ENCODE results near the gene TUBGCP2.

Gene TUBGCP2

DNA sequence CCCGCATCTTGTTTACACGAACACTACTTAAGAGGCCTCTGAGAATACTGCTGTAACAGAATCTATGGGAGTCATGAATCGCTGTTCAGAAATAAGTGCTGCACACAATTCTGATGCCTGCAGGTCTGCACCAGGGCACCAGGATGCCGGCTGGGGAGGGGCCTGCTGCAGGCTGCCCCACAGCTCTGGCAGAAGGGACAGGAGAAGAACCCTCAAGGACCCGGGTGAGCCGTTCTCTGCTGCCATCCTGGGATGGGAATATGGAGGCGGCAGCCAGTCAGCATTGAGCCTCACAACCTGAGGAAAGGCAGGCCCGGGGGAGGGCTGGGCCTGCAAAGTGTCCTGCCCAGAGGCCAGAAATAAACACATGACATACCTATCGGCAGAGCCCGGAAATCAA, 11.2 kb downstream of the TUBGCP2 start:
- H3K36me3 ChIP-seq (ENCODE audit: insufficient read depth, low read length), result peaks cover 85% of the 10 kb centered on the region

DNA sequence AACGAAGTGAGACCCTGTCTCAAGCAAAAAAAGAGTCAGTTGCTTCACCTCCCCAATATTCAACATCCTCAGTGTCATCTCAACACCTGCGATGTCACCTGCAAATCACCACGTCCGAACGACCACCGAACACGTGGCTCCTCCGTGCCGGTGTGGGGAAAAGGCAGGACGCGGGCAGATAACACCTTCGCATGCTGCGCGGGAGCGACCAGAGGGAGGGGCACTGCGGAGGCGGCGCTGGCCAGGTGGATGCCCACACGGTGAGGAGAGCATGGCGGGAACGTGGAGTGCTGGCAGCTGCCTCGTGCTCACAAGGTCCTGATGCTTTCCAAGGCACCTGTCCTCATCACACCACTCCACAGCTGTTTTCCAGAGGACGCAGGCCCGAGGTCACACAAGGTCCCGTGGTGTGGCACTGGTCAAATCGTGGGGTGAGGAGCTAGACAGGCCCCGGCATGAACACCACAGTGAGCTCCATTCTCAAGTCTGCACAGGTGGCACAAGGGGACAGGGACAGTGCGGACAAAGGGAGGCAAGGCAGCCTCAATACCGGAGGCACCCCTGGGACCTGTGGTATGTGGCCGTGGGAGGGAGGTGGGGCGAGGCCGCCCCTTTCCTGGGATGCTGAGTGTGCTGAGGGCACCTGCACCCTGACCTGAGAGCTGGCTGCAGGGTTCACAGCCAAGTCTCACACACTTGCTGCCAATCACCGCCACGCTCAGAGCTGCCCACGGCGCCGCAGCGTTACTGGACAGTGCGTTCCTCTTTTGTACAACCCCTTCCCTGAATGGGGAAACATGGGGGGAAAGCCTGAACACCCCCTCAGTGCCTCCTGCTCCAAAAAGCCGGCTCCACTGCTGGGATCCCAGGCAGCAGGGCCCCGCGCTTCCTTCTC, 13.0 kb downstream of the TUBGCP2 start:
- H3K9ac ChIP-seq (ENCODE audit: low read depth, low read length), result no peak overlapping the region
- H3K36me3 ChIP-seq (ENCODE audit: insufficient read depth, low read length), result peaks cover 81% of the 10 kb centered on the region
- H3K4me3 ChIP-seq (ENCODE audit: low read length), result no peak overlapping the region
- 96% methylated on average over 42 of the region's 42 CpGs for WGBS
- H3K4me1 ChIP-seq (ENCODE audit: insufficient read depth, low read length), result no peaks in the 10 kb centered on the region
- H3K9me3 ChIP-seq (ENCODE audit: insufficient read depth, low read depth, low read length), result no peaks in the 10 kb centered on the region
- no peak overlapping the region for H3K27ac ChIP-seq (ENCODE audit: low read depth, low read length)
- H3K27me3 ChIP-seq (ENCODE audit: insufficient read depth, low read length), result no peaks in the 10 kb centered on the region

More for the DNA sequence above, 11.2 kb downstream of the TUBGCP2 start:
- 96% methylated on average over 10 of the region's 10 CpGs for WGBS
- Histone ChIP-seq H3K27me3 (ENCODE audit: insufficient read depth, low read length) (no peaks in the 10 kb centered on the region), H3K9me3 (ENCODE audit: insufficient read depth, low read depth, low read length) (no peaks in the 10 kb centered on the region), H3K27ac (ENCODE audit: low read depth, low read length) (no peak overlapping the region), H3K4me3 (ENCODE audit: low read length) (no peak overlapping the region), H3K9ac (ENCODE audit: low read depth, low read length) (no peak overlapping the region), H3K4me1 (ENCODE audit: insufficient read depth, low read length) (no peaks in the 10 kb centered on the region)

DNA sequence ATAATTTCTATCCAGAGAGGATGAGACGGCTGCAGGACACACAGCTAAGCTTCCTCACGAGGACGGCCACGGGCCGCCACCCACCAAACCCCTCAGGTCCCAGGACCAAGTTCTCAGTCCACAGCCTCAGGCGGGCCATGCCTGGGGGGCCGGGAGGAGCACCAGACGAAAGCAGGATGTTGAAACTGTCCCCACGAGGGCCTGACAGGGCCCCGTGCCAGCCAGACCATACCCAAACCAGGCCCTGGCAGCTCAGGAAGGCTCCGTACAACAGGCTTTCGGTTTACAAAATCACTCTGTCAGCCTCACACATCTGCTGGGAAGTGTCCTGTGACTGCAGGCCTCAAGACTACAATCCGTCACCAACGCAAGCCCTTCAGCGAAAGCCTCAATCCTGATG, 14.5 kb downstream of the TUBGCP2 start:
- Histone ChIP-seq H3K9me3 (ENCODE audit: insufficient read depth, low read depth, low read length) (no peaks in the 10 kb centered on the region), H3K9ac (ENCODE audit: low read depth, low read length) (no peak overlapping the region), H3K27me3 (ENCODE audit: insufficient read depth, low read length) (no peaks in the 10 kb centered on the region), H3K27ac (ENCODE audit: low read depth, low read length) (no peak overlapping the region), H3K4me1 (ENCODE audit: insufficient read depth, low read length) (no peaks in the 10 kb centered on the region), H3K4me3 (ENCODE audit: low read length) (no peak overlapping the region), H3K36me3 (ENCODE audit: insufficient read depth, low read length) (peaks cover 82% of the 10 kb centered on the region)
- 96% methylated on average over 15 of the region's 15 CpGs for WGBS

DNA sequence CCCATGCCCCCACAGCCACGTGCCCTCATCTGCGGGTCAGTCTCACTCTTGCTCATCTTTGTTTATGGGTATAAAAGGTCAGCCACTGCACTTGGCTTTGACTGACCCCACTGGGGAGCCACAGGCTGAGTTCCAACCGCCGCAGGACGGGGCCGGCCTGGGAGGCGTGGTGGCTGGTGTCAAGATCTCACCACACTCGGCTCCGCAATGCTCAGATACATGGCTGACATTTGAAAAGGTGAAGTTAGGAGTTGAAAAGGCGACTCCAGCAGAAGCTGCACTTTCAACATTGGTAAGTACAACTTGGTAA, 14.9 kb downstream of the TUBGCP2 start:
- no peak overlapping the region for H3K4me3 ChIP-seq (ENCODE audit: low read length)
- H3K9ac ChIP-seq (ENCODE audit: low read depth, low read length), result no peak overlapping the region
- 95% methylated on average over 10 of the region's 10 CpGs for WGBS
- peaks cover 82% of the 10 kb centered on the region for H3K36me3 ChIP-seq (ENCODE audit: insufficient read depth, low read length)
- H3K9me3 ChIP-seq (ENCODE audit: insufficient read depth, low read depth, low read length), result no peaks in the 10 kb centered on the region
- no peak overlapping the region for H3K27ac ChIP-seq (ENCODE audit: low read depth, low read length)
- H3K27me3 ChIP-seq (ENCODE audit: insufficient read depth, low read length), result no peaks in the 10 kb centered on the region
- no peaks in the 10 kb centered on the region for H3K4me1 ChIP-seq (ENCODE audit: insufficient read depth, low read length)

DNA sequence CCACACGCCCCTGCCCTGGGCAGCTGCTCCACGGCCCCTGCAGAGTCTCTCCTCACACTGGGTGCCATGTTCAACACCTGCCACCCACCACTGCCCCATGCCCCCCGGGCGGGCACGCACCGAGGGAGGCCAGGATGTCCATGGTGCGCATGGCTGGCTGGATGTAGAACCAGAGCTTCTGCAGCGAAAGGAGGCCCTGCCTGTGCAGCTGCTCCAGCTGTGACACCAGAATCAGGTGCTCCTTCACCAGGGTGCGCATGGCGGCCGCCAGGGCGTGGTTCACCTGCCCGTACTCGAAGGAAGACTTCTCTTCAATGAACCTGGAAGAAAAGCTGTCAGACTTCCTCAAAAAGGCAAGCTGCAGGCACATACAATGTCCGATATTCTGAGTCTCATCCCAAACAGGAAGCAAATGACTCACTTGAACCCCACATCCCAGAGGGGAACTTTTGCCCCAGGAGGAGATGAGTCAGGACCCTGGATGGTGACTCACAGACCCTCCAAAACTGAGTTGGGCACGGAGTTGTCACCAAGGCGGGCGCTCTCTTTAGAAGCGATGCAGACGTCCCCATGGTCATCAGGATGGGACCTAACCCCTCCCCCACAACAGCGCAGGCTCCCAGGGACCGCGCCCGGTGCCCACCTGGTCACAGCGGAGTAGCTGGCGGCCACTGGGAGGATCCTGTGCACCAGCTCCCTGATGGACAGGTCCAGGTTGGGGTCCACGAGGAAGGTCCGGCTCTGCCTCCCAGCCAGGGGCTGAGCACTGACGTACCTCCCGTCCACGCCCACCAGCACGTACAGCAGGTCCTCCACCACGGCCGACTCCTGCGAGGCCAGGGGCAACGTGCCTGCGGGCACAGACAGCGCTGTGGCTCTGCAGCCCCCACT, 15.5 kb downstream of the TUBGCP2 start:
- Histone ChIP-seq H3K9me3 (ENCODE audit: insufficient read depth, low read depth, low read length) (no peaks in the 10 kb centered on the region), H3K36me3 (ENCODE audit: insufficient read depth, low read length) (peaks cover 82% of the 10 kb centered on the region), H3K4me3 (ENCODE audit: low read length) (no peak overlapping the region), H3K27ac (ENCODE audit: low read depth, low read length) (no peak overlapping the region), H3K27me3 (ENCODE audit: insufficient read depth, low read length) (no peaks in the 10 kb centered on the region), H3K4me1 (ENCODE audit: insufficient read depth, low read length) (no peaks in the 10 kb centered on the region), H3K9ac (ENCODE audit: low read depth, low read length) (no peak overlapping the region)
- WGBS, result 95% methylated on average over 38 of the region's 38 CpGs

DNA sequence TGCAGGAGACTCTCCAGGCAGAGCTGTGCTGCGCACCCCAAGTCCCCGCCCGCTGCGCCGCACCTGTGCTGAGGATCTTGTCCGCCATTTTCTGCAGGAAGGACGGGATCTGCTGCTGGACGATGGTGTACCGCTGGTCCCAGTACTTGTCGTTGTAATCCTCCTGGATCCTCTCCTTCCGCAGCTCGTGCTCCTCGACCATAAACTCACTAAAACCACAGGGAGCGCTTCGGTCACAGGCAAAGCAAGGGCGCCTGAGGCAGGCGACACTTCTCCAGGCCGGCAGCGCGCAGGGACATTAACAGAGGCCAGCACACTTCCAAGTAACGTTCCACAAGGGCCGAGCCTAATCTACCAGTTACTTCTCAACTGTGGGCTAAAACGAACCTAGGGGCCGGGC, 18.9 kb downstream of the TUBGCP2 start:
- Histone ChIP-seq H3K9ac (ENCODE audit: low read depth, low read length) (no peak overlapping the region), H3K36me3 (ENCODE audit: insufficient read depth, low read length) (peaks cover 75% of the 10 kb centered on the region), H3K27ac (ENCODE audit: low read depth, low read length) (no peak overlapping the region), H3K4me3 (ENCODE audit: low read length) (no peak overlapping the region), H3K9me3 (ENCODE audit: insufficient read depth, low read depth, low read length) (no peaks in the 10 kb centered on the region), H3K27me3 (ENCODE audit: insufficient read depth, low read length) (no peaks in the 10 kb centered on the region), H3K4me1 (ENCODE audit: insufficient read depth, low read length) (no peaks in the 10 kb centered on the region)
- WGBS, result 94% methylated on average over 24 of the region's 24 CpGs

DNA sequence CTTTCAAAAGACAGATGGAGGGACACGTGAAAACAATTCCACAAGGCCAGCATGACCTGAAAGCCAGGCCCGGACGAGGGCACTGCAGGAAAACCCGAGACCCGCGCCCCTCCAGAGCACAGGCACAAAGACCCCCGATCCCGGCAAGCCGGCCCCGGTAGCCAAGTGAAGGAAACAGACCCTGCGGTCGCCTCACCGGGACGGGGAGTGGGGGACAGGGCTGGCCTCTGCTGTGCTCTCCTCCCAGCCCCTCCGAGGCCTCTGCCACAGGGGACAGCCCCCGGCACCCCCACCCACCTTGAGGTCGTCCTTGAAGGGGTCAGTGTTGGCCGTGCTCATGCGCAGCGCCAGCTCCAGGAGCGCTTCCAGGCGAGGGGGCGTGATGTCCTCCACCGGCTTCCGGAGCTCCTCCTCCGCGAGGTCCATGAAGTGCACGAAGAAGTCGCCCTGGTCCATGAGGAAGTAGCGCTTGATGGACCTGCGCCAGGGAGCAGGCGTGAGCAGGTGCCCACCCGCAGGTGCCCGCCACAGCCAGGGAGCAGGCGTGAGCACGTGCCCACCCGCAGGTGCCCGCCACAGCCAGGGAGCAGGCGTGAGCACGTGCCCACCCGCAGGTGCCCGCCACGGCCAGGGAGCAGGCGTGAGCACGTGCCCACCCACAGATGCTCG, 20.7 kb downstream of the TUBGCP2 start:
- Histone ChIP-seq H3K9me3 (ENCODE audit: insufficient read depth, low read depth, low read length) (no peaks in the 10 kb centered on the region), H3K27me3 (ENCODE audit: insufficient read depth, low read length) (no peaks in the 10 kb centered on the region), H3K36me3 (ENCODE audit: insufficient read depth, low read length) (peaks cover 79% of the 10 kb centered on the region), H3K9ac (ENCODE audit: low read depth, low read length) (no peak overlapping the region), H3K27ac (ENCODE audit: low read depth, low read length) (no peak overlapping the region), H3K4me1 (ENCODE audit: insufficient read depth, low read length) (no peaks in the 10 kb centered on the region), H3K4me3 (ENCODE audit: low read length) (no peak overlapping the region)
- 94% methylated on average over 46 of the region's 46 CpGs for WGBS

DNA sequence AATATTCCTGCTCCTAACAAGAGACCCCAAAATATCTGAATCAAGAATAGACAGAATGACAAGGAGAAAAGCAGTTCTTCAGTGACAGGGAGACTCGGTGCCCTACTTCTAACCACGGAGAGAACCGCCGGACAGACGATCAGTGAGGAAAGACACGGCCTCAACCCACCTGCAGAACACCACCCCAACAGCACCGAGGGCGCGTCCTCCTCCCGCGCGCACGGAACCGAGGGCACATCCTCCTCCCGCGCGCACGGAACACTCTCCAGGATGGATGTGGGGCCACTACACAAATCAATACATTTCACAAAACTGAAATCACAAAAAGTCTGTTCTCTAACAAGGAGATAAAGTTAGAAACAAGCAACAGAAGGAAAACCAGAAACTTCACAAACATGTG, 22.3 kb downstream of the TUBGCP2 start:
- 92% methylated on average over 18 of the region's 18 CpGs for WGBS
- Histone ChIP-seq H3K9ac (ENCODE audit: low read depth, low read length) (no peak overlapping the region), H3K36me3 (ENCODE audit: insufficient read depth, low read length) (peaks cover 86% of the 10 kb centered on the region), H3K4me1 (ENCODE audit: insufficient read depth, low read length) (no peaks in the 10 kb centered on the region), H3K27me3 (ENCODE audit: insufficient read depth, low read length) (no peaks in the 10 kb centered on the region), H3K9me3 (ENCODE audit: insufficient read depth, low read depth, low read length) (no peaks in the 10 kb centered on the region), H3K27ac (ENCODE audit: low read depth, low read length) (no peak overlapping the region), H3K4me3 (ENCODE audit: low read length) (no peak overlapping the region)

DNA sequence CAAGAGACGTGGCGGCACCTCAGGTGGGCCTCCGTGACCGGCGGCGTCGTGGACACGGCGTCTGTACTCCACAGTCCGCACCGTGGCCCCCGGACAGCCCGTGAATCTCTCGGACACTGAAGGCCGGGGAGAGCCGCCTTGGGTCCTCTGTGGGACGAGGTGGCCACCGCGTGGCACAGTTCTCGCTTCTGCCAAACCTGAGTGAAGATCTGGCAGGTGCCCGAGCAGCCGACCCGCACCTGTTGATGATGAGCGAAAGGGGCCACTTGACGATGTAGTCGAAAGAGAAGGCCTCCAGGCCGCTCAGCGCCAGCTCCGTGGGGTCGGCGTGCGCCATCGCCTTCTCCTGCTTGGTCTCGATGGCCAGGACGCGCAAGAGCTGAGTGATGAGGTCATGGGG, 23.5 kb downstream of the TUBGCP2 start:
- no peaks in the 10 kb centered on the region for H3K9me3 ChIP-seq (ENCODE audit: insufficient read depth, low read depth, low read length)
- WGBS, result 94% methylated on average over 36 of the region's 36 CpGs
- H3K36me3 ChIP-seq (ENCODE audit: insufficient read depth, low read length), result peaks cover 86% of the 10 kb centered on the region
- H3K9ac ChIP-seq (ENCODE audit: low read depth, low read length), result no peak overlapping the region
- no peaks in the 10 kb centered on the region for H3K27me3 ChIP-seq (ENCODE audit: insufficient read depth, low read length)
- H3K27ac ChIP-seq (ENCODE audit: low read depth, low read length), result no peak overlapping the region
- no peak overlapping the region for H3K4me3 ChIP-seq (ENCODE audit: low read length)
- H3K4me1 ChIP-seq (ENCODE audit: insufficient read depth, low read length), result no peaks in the 10 kb centered on the region

DNA sequence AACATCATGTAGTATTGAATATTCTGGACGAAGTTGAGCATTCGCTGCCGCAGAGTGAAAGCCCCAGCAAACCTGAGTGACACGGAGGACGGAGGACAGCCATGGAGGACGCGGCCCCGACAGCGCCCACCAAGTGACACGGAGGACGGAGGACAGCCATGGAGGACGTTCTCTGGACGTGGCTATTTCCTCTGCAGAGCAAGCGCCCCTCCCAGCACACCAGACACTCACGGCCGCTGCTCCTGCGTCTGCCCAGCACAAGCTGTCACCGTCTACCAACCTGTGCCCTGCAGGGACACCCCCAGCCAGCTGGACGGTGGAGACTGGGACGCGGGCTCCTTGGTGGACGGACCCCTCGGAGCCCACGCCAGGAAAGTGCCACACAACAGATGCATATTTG, 24.7 kb downstream of the TUBGCP2 start:
- no peaks in the 10 kb centered on the region for H3K4me1 ChIP-seq (ENCODE audit: insufficient read depth, low read length)
- no peak overlapping the region for H3K9ac ChIP-seq (ENCODE audit: low read depth, low read length)
- no peak overlapping the region for H3K4me3 ChIP-seq (ENCODE audit: low read length)
- 96% methylated on average over 24 of the region's 24 CpGs for WGBS
- H3K27me3 ChIP-seq (ENCODE audit: insufficient read depth, low read length), result no peaks in the 10 kb centered on the region
- peaks cover 84% of the 10 kb centered on the region for H3K36me3 ChIP-seq (ENCODE audit: insufficient read depth, low read length)
- H3K27ac ChIP-seq (ENCODE audit: low read depth, low read length), result no peak overlapping the region
- no peaks in the 10 kb centered on the region for H3K9me3 ChIP-seq (ENCODE audit: insufficient read depth, low read depth, low read length)

DNA sequence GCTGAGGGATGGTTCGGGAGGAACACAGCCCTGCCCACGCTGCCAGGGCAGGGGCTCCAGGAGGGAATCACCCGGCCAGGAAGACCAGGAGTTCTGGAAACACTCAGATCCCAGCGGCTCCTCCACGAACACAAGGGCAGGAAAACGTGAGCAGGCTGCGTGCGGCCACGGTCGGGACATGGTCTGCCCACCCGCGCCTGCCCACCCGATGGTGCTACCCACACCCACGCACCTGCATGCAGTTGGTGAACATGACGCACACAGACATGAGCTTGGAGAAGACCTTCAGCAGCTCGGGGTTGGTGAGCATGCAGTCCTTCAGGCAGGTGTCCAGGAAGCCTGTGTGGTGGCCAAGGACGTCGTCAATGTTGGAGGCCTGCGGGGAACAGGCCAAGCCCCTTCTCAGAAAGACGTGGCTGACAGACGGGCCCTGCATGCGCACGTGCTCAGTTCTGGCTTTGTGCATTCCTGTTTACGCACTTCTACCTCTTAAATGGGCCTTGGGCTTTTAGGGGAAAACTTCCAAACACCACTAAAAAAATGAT, 25.8 kb downstream of the TUBGCP2 start:
- Histone ChIP-seq H3K9me3 (ENCODE audit: insufficient read depth, low read depth, low read length) (no peaks in the 10 kb centered on the region), H3K4me1 (ENCODE audit: insufficient read depth, low read length) (no peaks in the 10 kb centered on the region), H3K27me3 (ENCODE audit: insufficient read depth, low read length) (no peaks in the 10 kb centered on the region), H3K36me3 (ENCODE audit: insufficient read depth, low read length) (peaks cover 74% of the 10 kb centered on the region), H3K9ac (ENCODE audit: low read depth, low read length) (no peak overlapping the region), H3K4me3 (ENCODE audit: low read length) (no peak overlapping the region), H3K27ac (ENCODE audit: low read depth, low read length) (no peak overlapping the region)
- 95% methylated on average over 24 of the region's 24 CpGs for WGBS

Data from HUES64 (cell line).